Breast epithelium (tissue), 4 donors: Measurements from ENCODE around the gene SNX30. TPM values are rescaled to one million over a fixed set of nuclear protein-coding genes. Genes with fewer than 3 reads are reported as not detected.
A peak's percentile ranks its signal among the peaks of the same experiment; 100 is the strongest.

Experiments
- DNase-seq, 2 donors: peaks; one replicate each; pipeline ENCODE4 v3.0.0-alpha.2; 2019; ENCODE audit warnings: low spot score in 2 of 2
- H3K27ac ChIP-seq, 2 donors: fragments of 200-600 bp; sonication (generic) in 1 of 2; one replicate each; pipeline ENCODE4 v1.5.1; 2016 to 2019; ENCODE audit warnings: mild to moderate bottlenecking in 1 of 2
- H3K27me3 ChIP-seq, 2 donors: fragments of 200-600 bp; sonication (generic) in 1 of 2; one replicate each; pipeline versions ENCODE4 v1.5.1 to v1.6.0; 2017 to 2019; ENCODE audit warnings: control low read depth in 1 of 2, mild to moderate bottlenecking in 1 of 2
- H3K36me3 ChIP-seq: fragments of 200-600 bp; one replicate; pipeline ENCODE4 v1.5.1; 2019
- H3K4me1 ChIP-seq, 2 donors: fragments of 200-600 bp; sonication (generic); one replicate each; pipeline ENCODE4 v1.5.1; 2016 to 2019; ENCODE audit warnings: control low read depth in 1 of 2
- H3K4me3 ChIP-seq, 3 donors: fragments of 200-600 bp; sonication (generic); 1 replicate in 2 of 3; 2 replicates in 1 of 3; pipeline ENCODE4 v1.5.1; 2016 to 2019; ENCODE audit warnings: mild to moderate bottlenecking in 3 of 3, moderate library complexity in 2 of 3
- H3K9me3 ChIP-seq, 2 donors: fragments of 200-600 bp; sonication (generic) in 1 of 2; one replicate each; pipeline ENCODE4 v1.5.1; 2016 to 2019; ENCODE audit warnings: control low read depth in 1 of 2
- POLR2A ChIP-seq: fragments of 450-650 bp; IDR thresholded peaks from one replicate; pipeline ENCODE4 v1.6.1; 2016; ENCODE audit warnings: antibody characterized with exemption, mild to moderate bottlenecking, moderate library complexity
- POLR2AphosphoS5 ChIP-seq, 3 donors: sonication (generic); formaldehyde crosslinking; IDR thresholded peaks; one replicate each; pipeline ENCODE4 v1.6.1; 2017; ENCODE audit warnings: antibody characterized with exemption in 3 of 3
- intact Hi-C: fragments of 100-400 bp; cut with DNase I; formaldehyde crosslinking; loops from one replicate; pipeline ENCODE4 v1.15.1; 2023; ENCODE audit warnings: low total_unique reads
- total RNA-seq, 3 donors: library from RNA; depleted of rRNA; stranded (reverse); fragments of >200 nt; gene quantifications; one replicate each; pipeline ENCODE4 v1.1.0, GENCODE V29; 2016
- TF ChIP-seq, protein P1 (sequence below), 3 donors: fragments of 450-650 bp; IDR thresholded peaks; one replicate each; pipeline ENCODE4 v1.5.1; 2016 to 2017; ENCODE audit warnings: antibody characterized with exemption in 3 of 3, mild to moderate bottlenecking in 3 of 3, moderate library complexity in 3 of 3

SNX30 gene
- total RNA-seq, 3 donors from 2014 or later = 15.2 to 18.7 (median 16.4) TPM

- peak overlapping the region in 2 of 3 donors; percentile 7 to 21 for H3K4me3 ChIP-seq
- no peaks in the 10 kb centered on the region for H3K9me3 ChIP-seq
- TF ChIP-seq POLR2AphosphoS5 (IDR thresholded peaks at IDR 0.05) (no peak), POLR2A (no peak)
- TF ChIP-seq, protein P1, sequence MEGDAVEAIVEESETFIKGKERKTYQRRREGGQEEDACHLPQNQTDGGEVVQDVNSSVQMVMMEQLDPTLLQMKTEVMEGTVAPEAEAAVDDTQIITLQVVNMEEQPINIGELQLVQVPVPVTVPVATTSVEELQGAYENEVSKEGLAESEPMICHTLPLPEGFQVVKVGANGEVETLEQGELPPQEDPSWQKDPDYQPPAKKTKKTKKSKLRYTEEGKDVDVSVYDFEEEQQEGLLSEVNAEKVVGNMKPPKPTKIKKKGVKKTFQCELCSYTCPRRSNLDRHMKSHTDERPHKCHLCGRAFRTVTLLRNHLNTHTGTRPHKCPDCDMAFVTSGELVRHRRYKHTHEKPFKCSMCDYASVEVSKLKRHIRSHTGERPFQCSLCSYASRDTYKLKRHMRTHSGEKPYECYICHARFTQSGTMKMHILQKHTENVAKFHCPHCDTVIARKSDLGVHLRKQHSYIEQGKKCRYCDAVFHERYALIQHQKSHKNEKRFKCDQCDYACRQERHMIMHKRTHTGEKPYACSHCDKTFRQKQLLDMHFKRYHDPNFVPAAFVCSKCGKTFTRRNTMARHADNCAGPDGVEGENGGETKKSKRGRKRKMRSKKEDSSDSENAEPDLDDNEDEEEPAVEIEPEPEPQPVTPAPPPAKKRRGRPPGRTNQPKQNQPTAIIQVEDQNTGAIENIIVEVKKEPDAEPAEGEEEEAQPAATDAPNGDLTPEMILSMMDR (IDR thresholded peaks at IDR 0.05) = peak in 1 of 3 donors; percentile 7
- no peaks in the 10 kb centered on the region for H3K36me3 ChIP-seq
- peak overlapping the region; percentile 64 to 69 for H3K27ac ChIP-seq
- DNase-seq = no peak
- intact Hi-C loops = no loop called here
- no peaks in the 10 kb centered on the region for H3K27me3 ChIP-seq
- H3K4me1 ChIP-seq = no peaks in the 10 kb centered on the region
Observed at GRCh38 chr9:112831969-112832368, 81.4 kb downstream of the SNX30 start.

DNA sequence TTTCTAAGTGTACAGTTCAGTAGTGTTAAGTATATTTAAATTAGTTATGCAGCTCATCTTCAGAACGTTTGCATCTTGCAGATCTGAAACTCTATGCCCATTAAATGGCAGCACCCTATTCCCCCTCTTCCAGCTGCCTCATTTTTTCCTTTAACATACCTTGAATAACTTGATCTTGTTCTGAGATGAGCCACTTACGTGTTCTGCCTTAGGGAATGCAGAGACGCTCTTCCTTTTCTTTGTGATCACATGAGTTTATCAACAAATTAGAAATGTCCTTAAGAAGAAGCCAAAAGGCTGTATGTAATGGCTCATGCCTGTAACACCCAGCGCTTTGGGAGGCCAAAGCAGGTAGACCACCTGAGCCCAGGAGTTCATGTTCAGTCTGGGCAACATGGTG, 82.5 kb downstream of the SNX30 start:
- H3K27me3 ChIP-seq = no peaks in the 10 kb centered on the region
- intact Hi-C loops = no loop called here
- peak in 1 of 2 donors; percentile 1 for DNase-seq
- no peak overlapping the region for H3K4me3 ChIP-seq
- H3K36me3 ChIP-seq = no peaks in the 10 kb centered on the region
- H3K4me1 ChIP-seq = no peaks in the 10 kb centered on the region
- TF ChIP-seq POLR2A (no peak), POLR2AphosphoS5 (IDR thresholded peaks at IDR 0.05) (no peak)
- TF ChIP-seq, protein P1 (IDR thresholded peaks at IDR 0.05) = no peak
- H3K27ac ChIP-seq = no peak overlapping the region
- no peaks in the 10 kb centered on the region for H3K9me3 ChIP-seq

DNA sequence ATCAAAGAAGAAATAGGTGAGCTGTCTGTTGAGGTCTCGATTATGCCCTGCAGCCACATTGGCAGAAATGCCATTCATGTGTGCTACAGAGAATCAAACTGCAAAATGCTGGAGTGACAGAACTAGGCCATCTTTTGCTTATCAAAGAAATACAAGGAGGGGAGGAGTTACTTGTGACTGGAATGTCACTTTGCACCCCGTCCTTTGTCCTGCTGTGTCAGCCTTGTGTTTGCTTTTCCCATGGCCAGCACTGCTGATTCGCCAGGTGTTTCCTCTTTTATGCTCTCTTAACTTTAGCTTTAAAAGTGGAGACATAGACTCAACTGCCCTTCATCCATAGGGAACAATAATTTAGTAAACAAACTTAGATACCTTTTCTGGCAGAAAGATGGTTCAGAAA, 85.8 kb downstream of the SNX30 start:
- Histone ChIP-seq H3K27ac (peak overlapping the region in 1 of 2 donors; percentile 29), H3K4me3 (no peak overlapping the region), H3K4me1 (no peaks in the 10 kb centered on the region), H3K36me3 (no peaks in the 10 kb centered on the region), H3K9me3 (no peaks in the 10 kb centered on the region), H3K27me3 (no peaks in the 10 kb centered on the region)
- intact Hi-C loops = no loop called here
- no peak for DNase-seq
- TF ChIP-seq, protein P1 (IDR thresholded peaks at IDR 0.05) = no peak
- TF ChIP-seq POLR2A (no peak), POLR2AphosphoS5 (IDR thresholded peaks at IDR 0.05) (no peak)

DNA sequence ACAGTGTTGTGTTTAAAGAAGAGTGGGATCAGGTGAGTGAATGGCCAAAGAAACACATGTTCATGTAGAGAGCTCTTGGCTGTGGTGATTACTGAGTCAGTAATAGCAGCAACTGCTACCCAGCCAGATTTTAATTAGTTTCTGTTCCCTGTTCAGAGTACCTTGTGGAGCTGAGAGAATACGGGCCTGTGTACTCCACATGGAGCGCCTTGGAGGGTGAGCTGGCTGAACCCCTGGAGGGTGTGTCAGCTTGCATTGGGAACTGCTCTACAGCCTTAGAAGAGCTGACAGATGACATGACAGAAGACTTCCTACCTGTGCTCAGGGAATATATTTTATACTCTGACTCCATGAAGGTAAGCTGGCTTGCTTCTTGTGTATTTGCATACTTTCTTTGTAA, 87.8 kb downstream of the SNX30 start:
- TF ChIP-seq, protein P1 (IDR thresholded peaks at IDR 0.05) = no peak
- TF ChIP-seq POLR2A (no peak), POLR2AphosphoS5 (IDR thresholded peaks at IDR 0.05) (no peak)
- Histone ChIP-seq H3K4me3 (no peak overlapping the region), H3K36me3 (no peaks in the 10 kb centered on the region)

GRCh38 chr9:112839331-112839730, 88.8 kb downstream of the SNX30 start:
- Histone ChIP-seq H3K4me3 (no peak overlapping the region), H3K36me3 (no peaks in the 10 kb centered on the region), H3K9me3 (no peaks in the 10 kb centered on the region), H3K27ac (no peak overlapping the region), H3K4me1 (no peaks in the 10 kb centered on the region), H3K27me3 (no peaks in the 10 kb centered on the region)
- TF ChIP-seq, protein P1 (IDR thresholded peaks at IDR 0.05) = no peak
- TF ChIP-seq POLR2A = no peak
- TF ChIP-seq POLR2AphosphoS5 (IDR thresholded peaks at IDR 0.05) = no peak
- no peak for DNase-seq
- intact Hi-C loops = no loop called here

More for the DNA sequence above, 87.8 kb downstream of the SNX30 start:
- intact Hi-C loops = no loop called here
- Histone ChIP-seq H3K27ac (no peak overlapping the region), H3K9me3 (no peaks in the 10 kb centered on the region), H3K4me1 (no peaks in the 10 kb centered on the region), H3K27me3 (no peaks in the 10 kb centered on the region)
- DNase-seq = no peak
